ENCODE measurements around the gene ZNF385C. TPM values are rescaled to one million over a fixed set of nuclear protein-coding genes. Genes with fewer than 3 reads are reported as not detected.
"Not testable (repeated sequence)": the region's sequence is repeated elsewhere in the genome, so short reads cannot be mapped to it uniquely, and the experiment has no call there.

ZNF385C gene
- total RNA-seq (under 1 TPM; 0.31 to 0.50 TPM), polyA plus RNA-seq (ENCODE audit: insufficient read length in 6 of 6) (1 to 10 TPM; 2.5 to 3.8 (median 3.0) TPM)
- long read RNA-seq, donor 1, partial matches to known transcripts, result 0 of 1 reads
- long read RNA-seq, donor 1, other reads (novel, unspliced or antisense), result 0 of 1 reads
- long read RNA-seq, donor 2, result 0 reads
- long read RNA-seq, donor 3, result 0 reads
- long read RNA-seq, donor 4, partial matches to known transcripts, result 0 of 1 reads
- long read RNA-seq, donor 4, other reads (novel, unspliced or antisense), result 1 of 1 reads
- long read RNA-seq, donor 5, result 0 reads
- long read RNA-seq, donor 6, result 0 reads
- long read RNA-seq, donor 7, result 0 reads
- long read RNA-seq, donor 8, result 0 reads
- long read RNA-seq, donor 9, result 0 reads
- long read RNA-seq, donor 10, result 0 reads
- long read RNA-seq, donor 11, result 0 reads
- long read RNA-seq, donor 12, result 0 reads

GRCh38 chr17:42097691-42098631 lies at the start of gene ZNF385C:
Gene ZNF385C, minus strand, starts transcription at chr17:42098473. Its CDS starts 35,417 bp downstream, at chr17:42063056.
- H3K4me3 ChIP-seq, result no peak within 1 kb of the TSS
- intact Hi-C loops (cut with DNase I), result no loop called here
- H3K4me1 ChIP-seq, result peaks cover 0 to 10% of the 10 kb centered on the region in 2 donors
- no peaks in the 10 kb centered on the region for H3K36me3 ChIP-seq
- H3K27me3 ChIP-seq, result peaks cover 14 to 38% of the 10 kb centered on the region in 2 donors
- ATAC-seq, result peak; percentile 49
- DNase-seq, result peak in 1 of 4 donors; percentile 87
- no peaks in the 10 kb centered on the region for H3K9me3 ChIP-seq
- TF ChIP-seq CTCF (IDR thresholded peaks at IDR 0.05), result no peak
- H3K27ac ChIP-seq, result no peak within 1 kb of the TSS

GRCh38 chr17:42146911-42147607 lies 48.8 kb upstream of the ZNF385C start:
- Histone ChIP-seq H3K9me3 (no peaks in the 10 kb centered on the region), H3K4me1 (peaks cover 0 to 66% of the 10 kb centered on the region in 2 donors), H3K27ac (no peak overlapping the region), H3K4me3 (no peak overlapping the region), H3K36me3 (peaks cover 0 to 88% of the 10 kb centered on the region in 2 donors), H3K27me3 (no peaks in the 10 kb centered on the region)
- ATAC-seq (no peak), DNase-seq (no peak)
- intact Hi-C loops (cut with DNase I), result no loop called here
- no peak for TF ChIP-seq CTCF (IDR thresholded peaks at IDR 0.05)

GRCh38 chr17:42143138-42143537 lies 44.9 kb upstream of the ZNF385C start:
- H3K9me3 ChIP-seq; H3K4me3 ChIP-seq; intact Hi-C loops (cut with DNase I); H3K27ac ChIP-seq; DNase-seq; H3K27me3 ChIP-seq: not testable (repeated sequence)
- peak; percentile 58 for ATAC-seq
- Histone ChIP-seq H3K4me1 (peaks cover 10 to 72% of the 10 kb centered on the region in 2 donors), H3K36me3 (peaks cover 0 to 82% of the 10 kb centered on the region in 2 donors)

GRCh38 chr17:42142371-42142896 lies 44.2 kb upstream of the ZNF385C start:
- Histone ChIP-seq H3K27ac (peak overlapping the region in 1 of 2 donors; percentile 40), H3K36me3 (peaks cover 0 to 78% of the 10 kb centered on the region in 2 donors), H3K27me3 (no peaks in the 10 kb centered on the region), H3K4me1 (peaks cover 11 to 76% of the 10 kb centered on the region in 2 donors), H3K9me3 (no peaks in the 10 kb centered on the region), H3K4me3 (no peak overlapping the region)
- DNase-seq (no peak), ATAC-seq (no peak)
- TF ChIP-seq CTCF (IDR thresholded peaks at IDR 0.05), result no peak
- intact Hi-C loops (cut with DNase I), result no loop called here

GRCh38 chr17:42141382-42141781 lies 43.1 kb upstream of the ZNF385C start:
- intact Hi-C loops (cut with DNase I), result no loop called here
- no peaks in the 10 kb centered on the region for H3K9me3 ChIP-seq
- peaks cover 0 to 78% of the 10 kb centered on the region in 2 donors for H3K36me3 ChIP-seq
- ATAC-seq (peak; percentile 38), DNase-seq (no peak)
- peak overlapping the region in 1 of 2 donors; percentile 40 for H3K27ac ChIP-seq
- no peak for TF ChIP-seq CTCF (IDR thresholded peaks at IDR 0.05)
- no peak overlapping the region for H3K4me3 ChIP-seq
- no peaks in the 10 kb centered on the region for H3K27me3 ChIP-seq
- H3K4me1 ChIP-seq, result peaks cover 13 to 85% of the 10 kb centered on the region in 2 donors

- Histone ChIP-seq H3K36me3 (peaks cover 0 to 72% of the 10 kb centered on the region in 2 donors), H3K4me1 (peaks cover 19 to 85% of the 10 kb centered on the region in 2 donors)
- H3K27ac ChIP-seq; intact Hi-C loops (cut with DNase I); H3K4me3 ChIP-seq; H3K9me3 ChIP-seq; H3K27me3 ChIP-seq; ATAC-seq; DNase-seq: not testable (repeated sequence)
These were observed 42.4 kb upstream of the ZNF385C start for GRCh38 chr17:42140690-42141089.

Data from left lung (tissue), 14 donors.